ENCODE results near the gene RGMB.

GRCh38 chr5:98796197-98796972 lies 22.9 kb downstream of the RGMB start:
- TF ChIP-seq CTCF (IDR thresholded peaks at IDR 0.05; ENCODE audit: low read length) (peak; percentile 71), EZH2 (IDR thresholded peaks at IDR 0.05; ENCODE audit: borderline replicate concordance, low read length) (no peak)
